Epithelial cell of esophagus (primary cell): Measurements from ENCODE around the gene SLC66A1.

Source experiments
- DNase-seq: peaks from one replicate; pipeline ENCODE4 v3.0.0; 2010; ENCODE audit warnings: low read depth
- H3K4me3 ChIP-seq: 2 replicates; pipeline ENCODE4 v1.5.1; 2011; ENCODE audit warnings: mild to moderate bottlenecking, low read length, control low read depth
- CTCF ChIP-seq: IDR thresholded peaks from 2 replicates; pipeline ENCODE4 v1.5.1; 2011; ENCODE audit warnings: low read depth, mild to moderate bottlenecking, low read length, control low read depth, inconsistent platforms; ENCODE audit not compliant: insufficient read depth; ENCODE audit errors: missing control alignments

Gene SLC66A1

GRCh38 chr1:19327736-19328135 lies 15.6 kb downstream of the SLC66A1 start:
- no peak for TF ChIP-seq CTCF
- DNase-seq = no peak
- H3K4me3 ChIP-seq = no peak overlapping the region

- TF ChIP-seq CTCF = no peak
- no peak overlapping the region for H3K4me3 ChIP-seq
- DNase-seq = no peak
These were observed 16.4 kb downstream of the SLC66A1 start for GRCh38 chr1:19328486-19328885.

GRCh38 chr1:19329188-19329587 lies 17.1 kb downstream of the SLC66A1 start:
- no peak for DNase-seq
- H3K4me3 ChIP-seq = no peak overlapping the region
- TF ChIP-seq CTCF = no peak

- H3K4me3 ChIP-seq = no peak overlapping the region
- no peak for TF ChIP-seq CTCF
- DNase-seq = no peak
These were observed 17.5 kb downstream of the SLC66A1 start for GRCh38 chr1:19329611-19330010.

- no peak for TF ChIP-seq CTCF
- no peak overlapping the region for H3K4me3 ChIP-seq
- DNase-seq = no peak
These were observed 18.5 kb downstream of the SLC66A1 start for GRCh38 chr1:19330449-19331135.

- H3K4me3 ChIP-seq = no peak overlapping the region
- DNase-seq = no peak
- TF ChIP-seq CTCF = no peak
These were observed 19.2 kb downstream of the SLC66A1 start for GRCh38 chr1:19331262-19331878.

- no peak for DNase-seq
- no peak overlapping the region for H3K4me3 ChIP-seq
- no peak for TF ChIP-seq CTCF
These were observed 20.7 kb downstream of the SLC66A1 start for GRCh38 chr1:19332832-19333231.
